LNCaP clone FGC (cell line): ENCODE measurements around the gene SLC10A1.

ENCODE experiments used
- DNase-seq: peaks from one replicate; pipeline ENCODE4 v3.0.0-alpha.2; 2011; ENCODE audit warnings: low read depth
- H3K4me3 ChIP-seq: 2 replicates; pipeline ENCODE4 v1.5.1; 2011; ENCODE audit warnings: mild to moderate bottlenecking, low read depth, low read length, control low read depth
- TF ChIP-seq, protein P1 (sequence below): IDR thresholded peaks from 2 replicates; pipeline ENCODE4 v1.5.1; 2012; ENCODE audit warnings: mild to moderate bottlenecking; ENCODE audit not compliant: control insufficient read depth, insufficient read depth; ENCODE audit errors: extremely low read depth

SLC10A1 gene

DNA sequence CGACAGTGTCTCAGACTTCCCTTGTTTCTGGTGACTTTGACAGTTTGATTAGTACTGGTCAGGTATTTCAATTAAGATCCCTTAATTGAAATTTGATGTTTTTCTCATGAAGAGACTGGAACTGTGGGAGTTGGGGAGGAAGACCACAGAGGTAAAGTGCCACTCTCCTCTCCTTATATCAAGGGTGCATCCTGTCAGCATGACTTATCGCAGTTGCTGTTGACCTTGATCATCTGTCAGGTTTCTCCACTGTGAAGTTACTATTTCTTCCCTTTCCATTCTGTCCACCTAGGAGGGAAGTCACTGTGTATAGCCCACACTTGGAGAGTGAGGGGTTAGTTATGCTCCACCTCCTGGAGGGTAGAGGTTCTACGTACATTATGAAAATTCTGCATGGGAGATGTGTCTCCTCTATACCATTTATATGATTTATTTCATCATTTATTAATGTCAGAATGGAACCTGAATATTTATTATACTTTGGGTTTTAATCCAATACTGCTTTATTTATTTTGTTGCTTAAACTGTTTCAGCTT, 41.9 kb upstream of the SLC10A1 start:
- DNase-seq = no peak
- H3K4me3 ChIP-seq = no peak overlapping the region
- TF ChIP-seq, protein P1, sequence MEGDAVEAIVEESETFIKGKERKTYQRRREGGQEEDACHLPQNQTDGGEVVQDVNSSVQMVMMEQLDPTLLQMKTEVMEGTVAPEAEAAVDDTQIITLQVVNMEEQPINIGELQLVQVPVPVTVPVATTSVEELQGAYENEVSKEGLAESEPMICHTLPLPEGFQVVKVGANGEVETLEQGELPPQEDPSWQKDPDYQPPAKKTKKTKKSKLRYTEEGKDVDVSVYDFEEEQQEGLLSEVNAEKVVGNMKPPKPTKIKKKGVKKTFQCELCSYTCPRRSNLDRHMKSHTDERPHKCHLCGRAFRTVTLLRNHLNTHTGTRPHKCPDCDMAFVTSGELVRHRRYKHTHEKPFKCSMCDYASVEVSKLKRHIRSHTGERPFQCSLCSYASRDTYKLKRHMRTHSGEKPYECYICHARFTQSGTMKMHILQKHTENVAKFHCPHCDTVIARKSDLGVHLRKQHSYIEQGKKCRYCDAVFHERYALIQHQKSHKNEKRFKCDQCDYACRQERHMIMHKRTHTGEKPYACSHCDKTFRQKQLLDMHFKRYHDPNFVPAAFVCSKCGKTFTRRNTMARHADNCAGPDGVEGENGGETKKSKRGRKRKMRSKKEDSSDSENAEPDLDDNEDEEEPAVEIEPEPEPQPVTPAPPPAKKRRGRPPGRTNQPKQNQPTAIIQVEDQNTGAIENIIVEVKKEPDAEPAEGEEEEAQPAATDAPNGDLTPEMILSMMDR = no peak

DNA sequence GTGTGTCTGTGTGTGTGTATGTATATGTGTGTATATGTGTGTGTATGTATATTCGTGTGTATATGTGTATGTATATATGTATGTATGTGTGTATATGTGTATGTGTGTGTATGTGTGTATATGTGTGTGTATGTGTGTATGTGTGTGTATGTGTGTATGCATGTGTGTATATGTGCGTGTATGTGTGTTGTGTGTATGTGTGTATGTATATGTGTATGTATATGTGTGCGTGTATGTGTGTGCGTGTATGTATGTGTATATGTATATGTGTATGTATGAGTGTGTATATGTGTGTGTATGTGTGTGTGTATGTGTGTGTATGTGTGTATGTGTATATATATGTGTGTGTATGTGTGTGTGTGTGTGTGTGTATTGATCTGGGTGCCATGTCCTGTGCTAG, 31.8 kb upstream of the SLC10A1 start:
- TF ChIP-seq, protein P1 = no peak
- no peak for DNase-seq
- H3K4me3 ChIP-seq = no peak overlapping the region

DNA sequence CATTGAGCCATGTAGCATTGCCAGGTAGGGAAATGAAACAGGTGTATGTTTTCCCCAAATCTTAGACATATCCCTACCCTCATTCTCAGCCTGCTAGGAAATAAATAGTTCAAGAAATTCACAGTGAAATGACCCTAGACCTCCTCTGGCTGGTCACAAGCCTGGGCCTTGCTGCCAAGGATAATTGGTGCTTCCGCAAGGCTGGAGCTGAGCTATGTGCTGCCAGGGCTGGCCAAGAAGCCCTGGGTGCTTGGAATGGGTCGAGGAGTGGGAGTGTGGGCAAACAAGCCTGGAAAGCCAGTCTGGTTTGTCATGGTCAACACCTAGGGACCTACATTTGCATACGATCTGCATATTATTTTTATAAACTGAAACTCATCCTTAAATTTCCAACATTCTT, 31.3 kb upstream of the SLC10A1 start:
- no peak for DNase-seq
- TF ChIP-seq, protein P1 = no peak
- H3K4me3 ChIP-seq = no peak overlapping the region

DNA sequence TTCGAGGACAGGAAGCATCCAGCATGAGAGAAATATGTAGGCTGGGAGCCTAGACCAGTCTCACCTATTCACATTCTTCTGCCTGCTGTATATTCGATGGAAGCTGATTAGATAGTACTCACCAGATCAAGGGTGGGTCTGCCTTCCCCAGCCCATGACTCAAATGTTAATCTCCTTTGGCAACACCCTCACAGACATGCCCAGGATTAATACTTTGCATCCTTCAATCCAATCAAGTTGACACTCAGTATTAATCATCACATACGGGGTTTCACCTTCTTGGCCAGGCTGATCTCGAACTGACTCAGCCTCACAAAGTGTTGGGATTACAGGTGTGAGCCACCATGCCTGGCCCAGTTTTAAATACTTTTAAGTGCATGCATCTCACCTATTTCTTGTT, 30.5 kb upstream of the SLC10A1 start:
- H3K4me3 ChIP-seq = no peak overlapping the region
- DNase-seq = no peak
- TF ChIP-seq, protein P1 = no peak

GRCh38 chr14:69822456-69822855, 25.4 kb upstream of the SLC10A1 start:
- no peak for DNase-seq
- no peak overlapping the region for H3K4me3 ChIP-seq
- TF ChIP-seq, protein P1 = no peak

DNA sequence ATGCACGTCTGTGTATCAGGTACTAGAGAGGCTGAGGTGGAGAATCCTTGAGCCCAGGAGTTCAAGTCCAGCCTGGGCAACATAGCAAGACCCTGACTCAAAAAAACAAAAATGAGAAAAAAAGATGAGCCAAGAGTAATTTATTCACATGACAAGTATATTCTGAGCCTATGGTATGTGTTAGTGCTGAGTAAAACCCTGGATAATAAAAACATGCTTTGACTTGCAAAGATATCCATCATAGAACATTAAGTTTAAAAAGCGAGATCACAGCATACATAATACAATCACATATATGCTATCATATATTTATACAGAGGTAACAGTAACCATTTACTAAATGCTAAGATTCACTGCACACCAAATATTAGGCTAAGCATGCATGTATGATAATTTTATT, 23.9 kb upstream of the SLC10A1 start:
- DNase-seq = no peak
- no peak overlapping the region for H3K4me3 ChIP-seq
- TF ChIP-seq, protein P1 = no peak

- H3K4me3 ChIP-seq = no peak overlapping the region
- TF ChIP-seq, protein P1 = no peak
- DNase-seq = no peak
Observed at GRCh38 chr14:69819607-69820006, 22.6 kb upstream of the SLC10A1 start.
